Activated B cell treated with CpG ODN at 0.5 μM for 24 hours (primary cell): ENCODE measurements around the gene AKT1S1. TPM values are rescaled to one million over a fixed set of nuclear protein-coding genes. Genes with fewer than 3 reads are reported as not detected.

Experiments
- ATAC-seq: fragments of 200-7000 bp; cut with Tn5 transposase; one replicate; pipeline ENCODE4 v1.10.0; 2021; ENCODE audit warnings: low read depth, mild to moderate bottlenecking, moderate library complexity
- CTCF ChIA-PET: fragments of 350-600 bp; sonication (Branson Sonifier 250); formaldehyde crosslinking; loops from one replicate; lab custom pipeline; 2021; ENCODE audit warnings: antibody characterized with exemption; lab: Charles Lee
- POLR2A ChIA-PET: fragments of 350-600 bp; sonication (Branson Sonifier 250); formaldehyde crosslinking; loops from one replicate; lab custom pipeline; 2021; ENCODE audit warnings: antibody characterized with exemption; lab: Charles Lee
- DNase-seq: peaks from one replicate; pipeline ENCODE4 v3.0.0; 2022
- H3K27ac Mint-ChIP-seq: one replicate; pipeline ENCODE4 v1.8.0; 2020; ENCODE audit warnings: mixed read lengths
- H3K27me3 Mint-ChIP-seq: one replicate; pipeline ENCODE4 v1.8.0; 2021; ENCODE audit warnings: mixed read lengths
- H3K36me3 Mint-ChIP-seq: one replicate; pipeline ENCODE4 v1.8.0; 2021; ENCODE audit warnings: low read depth, mixed read lengths
- H3K4me1 Mint-ChIP-seq: one replicate; pipeline ENCODE4 v1.8.0; 2021; ENCODE audit warnings: mixed read lengths
- H3K4me3 Mint-ChIP-seq: one replicate; pipeline ENCODE4 v1.8.0; 2020; ENCODE audit warnings: mild to moderate bottlenecking, mixed read lengths
- H3K9me3 Mint-ChIP-seq: one replicate; pipeline ENCODE4 v1.8.0; 2020; ENCODE audit warnings: mixed read lengths
- intact Hi-C: fragments of 100-400 bp; cut with micrococcal nuclease; formaldehyde crosslinking; loops from one replicate; pipeline ENCODE4 v1.15.1; 2024
- total RNA-seq: library from RNA; stranded (reverse); gene quantifications from 2 replicates; pipeline ENCODE4 v1.2.3, GENCODE V29; 2022
- TF ChIP-seq, protein P1 (sequence below): fragments of 200-600 bp; IDR thresholded peaks from one replicate; pipeline ENCODE4 v1.8.0; 2022; ENCODE audit warnings: antibody characterized with exemption, mild to moderate bottlenecking

Gene AKT1S1
- total RNA-seq, 1 donor from 2014 or later: 28.7 TPM

DNA sequence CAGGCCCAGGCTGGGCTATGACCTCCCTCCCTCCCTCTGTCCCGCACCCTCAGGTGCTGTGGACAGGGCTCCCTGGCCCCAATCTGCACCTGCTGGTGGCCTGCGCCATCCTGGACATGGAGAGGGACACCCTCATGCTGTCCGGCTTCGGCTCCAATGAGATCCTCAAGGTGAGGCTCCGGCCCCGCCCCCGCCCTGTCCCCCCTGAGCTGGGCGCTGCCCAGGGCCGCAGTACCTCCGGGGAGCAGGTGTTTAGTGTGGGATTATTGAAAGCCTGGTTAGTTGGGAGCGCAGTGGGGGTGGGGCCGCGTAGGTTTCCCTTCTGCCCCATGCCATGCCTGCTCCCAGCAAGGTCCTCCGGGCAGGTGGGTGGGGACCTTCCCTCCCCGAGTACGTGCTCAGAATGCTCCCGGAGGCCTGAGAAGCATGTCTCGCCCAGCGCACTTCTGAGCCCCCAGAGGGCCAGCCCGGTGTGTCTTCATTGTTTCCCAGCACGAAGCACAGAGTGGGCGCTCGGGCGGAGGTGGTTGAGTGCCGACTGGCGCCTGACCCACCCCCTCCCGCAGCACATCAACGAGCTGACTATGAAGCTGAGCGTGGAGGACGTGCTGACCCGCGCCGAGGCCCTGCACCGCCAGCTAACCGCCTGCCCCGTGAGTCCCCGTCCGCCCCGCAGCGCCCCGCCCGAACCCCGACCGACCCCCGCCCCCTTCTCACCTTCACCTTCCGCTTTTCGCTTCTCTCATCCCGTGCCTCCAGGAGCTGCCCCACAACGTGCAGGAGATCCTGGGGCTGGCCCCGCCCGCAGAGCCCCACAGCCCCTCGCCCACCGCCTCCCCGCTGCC is 10.7 kb upstream of the AKT1S1 start:
- Mint-ChIP-seq H3K36me3 (peaks cover 32% of the 10 kb centered on the region), H3K9me3 (no peaks in the 10 kb centered on the region), H3K27ac (no peak overlapping the region), H3K4me1 (peaks cover 27% of the 10 kb centered on the region), H3K4me3 (no peak overlapping the region), H3K27me3 (no peaks in the 10 kb centered on the region)
- ChIA-PET POLR2A (interaction anchor here (0.6 to 1.8 kb wide), 6 partner anchors 9 to 1092 kb away, joined by 3 to 7 read pairs (median 4); partner anchors contain the start of genes AKT1S1, IL4I1 and TBC1D17), CTCF (interaction anchor here (0.8 kb wide), 1 partner anchor 26 kb away, joined by 3 read pairs; no protein-coding TSS in a partner anchor)
- TF ChIP-seq, protein P1, sequence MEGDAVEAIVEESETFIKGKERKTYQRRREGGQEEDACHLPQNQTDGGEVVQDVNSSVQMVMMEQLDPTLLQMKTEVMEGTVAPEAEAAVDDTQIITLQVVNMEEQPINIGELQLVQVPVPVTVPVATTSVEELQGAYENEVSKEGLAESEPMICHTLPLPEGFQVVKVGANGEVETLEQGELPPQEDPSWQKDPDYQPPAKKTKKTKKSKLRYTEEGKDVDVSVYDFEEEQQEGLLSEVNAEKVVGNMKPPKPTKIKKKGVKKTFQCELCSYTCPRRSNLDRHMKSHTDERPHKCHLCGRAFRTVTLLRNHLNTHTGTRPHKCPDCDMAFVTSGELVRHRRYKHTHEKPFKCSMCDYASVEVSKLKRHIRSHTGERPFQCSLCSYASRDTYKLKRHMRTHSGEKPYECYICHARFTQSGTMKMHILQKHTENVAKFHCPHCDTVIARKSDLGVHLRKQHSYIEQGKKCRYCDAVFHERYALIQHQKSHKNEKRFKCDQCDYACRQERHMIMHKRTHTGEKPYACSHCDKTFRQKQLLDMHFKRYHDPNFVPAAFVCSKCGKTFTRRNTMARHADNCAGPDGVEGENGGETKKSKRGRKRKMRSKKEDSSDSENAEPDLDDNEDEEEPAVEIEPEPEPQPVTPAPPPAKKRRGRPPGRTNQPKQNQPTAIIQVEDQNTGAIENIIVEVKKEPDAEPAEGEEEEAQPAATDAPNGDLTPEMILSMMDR: no peak
- ATAC-seq: no peak
- intact Hi-C loops: no loop called here
- no peak for DNase-seq

DNA sequence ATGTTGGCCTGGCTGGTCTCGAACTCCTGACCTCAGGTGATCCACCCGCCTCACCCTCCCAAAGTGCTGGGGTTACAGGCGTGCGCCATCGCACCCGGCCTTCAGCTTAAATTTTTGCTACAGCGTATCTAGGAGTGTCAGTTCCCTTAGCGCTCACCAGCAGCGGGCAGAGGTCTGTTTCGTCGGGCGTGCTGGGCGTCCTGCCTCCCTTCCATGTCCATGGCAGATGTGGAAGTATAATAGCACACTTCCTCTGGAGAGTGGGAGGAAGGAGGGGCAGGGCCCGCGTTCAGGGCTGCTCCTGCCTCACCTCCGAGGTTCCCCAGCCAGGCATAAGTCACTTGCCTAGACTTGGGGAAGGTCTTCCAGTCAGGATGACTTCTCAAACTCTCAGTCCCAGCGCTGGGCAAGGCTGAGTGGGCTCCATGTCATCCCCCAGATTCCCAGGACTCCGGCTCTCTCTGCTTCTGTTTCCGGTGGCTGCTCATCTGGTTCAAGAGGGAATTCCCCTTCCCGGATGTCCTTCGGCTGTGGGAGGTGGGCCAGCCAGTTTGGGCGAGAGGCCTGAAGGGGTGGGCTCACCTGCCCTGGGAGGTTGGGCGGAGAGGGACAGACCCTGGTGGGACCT is 10.0 kb upstream of the AKT1S1 start:
- ATAC-seq (no peak), DNase-seq (no peak)
- ChIA-PET POLR2A (interaction anchor here (0.7 to 1.4 kb wide), 5 partner anchors 11 to 42 kb away, joined by 3 to 4 read pairs (median 3); partner anchors contain the start of genes ATF5 and NUP62), CTCF (no interaction called here)
- peaks cover 33% of the 10 kb centered on the region for H3K36me3 Mint-ChIP-seq
- H3K4me3 Mint-ChIP-seq: no peak overlapping the region
- H3K9me3 Mint-ChIP-seq: no peaks in the 10 kb centered on the region
- TF ChIP-seq, protein P1: no peak
- peaks cover 21% of the 10 kb centered on the region for H3K4me1 Mint-ChIP-seq
- H3K27me3 Mint-ChIP-seq: no peaks in the 10 kb centered on the region
- intact Hi-C loops: no loop called here
- H3K27ac Mint-ChIP-seq: no peak overlapping the region

DNA sequence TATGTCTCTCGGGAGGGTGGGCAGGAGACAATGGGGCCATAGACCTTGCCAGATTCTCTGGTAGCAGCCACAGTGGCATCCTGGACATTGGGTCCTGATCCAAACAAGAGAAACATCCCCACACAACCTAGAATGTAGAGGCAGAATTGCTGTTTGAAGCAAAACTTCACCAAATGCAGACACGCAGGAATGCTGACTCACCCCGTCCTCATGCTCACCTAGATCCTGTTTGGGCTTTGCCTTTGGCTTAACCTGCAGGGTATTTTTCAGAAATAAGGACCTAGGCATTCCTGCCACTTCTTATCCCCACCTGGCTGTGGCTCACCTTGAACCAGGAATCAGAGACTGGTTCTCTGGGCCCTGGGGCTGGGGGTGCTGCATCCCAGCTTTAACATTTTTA is 7.6 kb upstream of the AKT1S1 start:
- POLR2A ChIA-PET: no interaction called here
- no peaks in the 10 kb centered on the region for H3K9me3 Mint-ChIP-seq
- H3K4me1 Mint-ChIP-seq: peaks cover 9% of the 10 kb centered on the region
- ATAC-seq: no peak
- peaks cover 53% of the 10 kb centered on the region for H3K36me3 Mint-ChIP-seq
- no peak overlapping the region for H3K27ac Mint-ChIP-seq
- intact Hi-C loops: no loop called here
- TF ChIP-seq, protein P1: no peak
- CTCF ChIA-PET: no interaction called here
- DNase-seq: no peak
- H3K4me3 Mint-ChIP-seq: no peak overlapping the region
- no peaks in the 10 kb centered on the region for H3K27me3 Mint-ChIP-seq

DNA sequence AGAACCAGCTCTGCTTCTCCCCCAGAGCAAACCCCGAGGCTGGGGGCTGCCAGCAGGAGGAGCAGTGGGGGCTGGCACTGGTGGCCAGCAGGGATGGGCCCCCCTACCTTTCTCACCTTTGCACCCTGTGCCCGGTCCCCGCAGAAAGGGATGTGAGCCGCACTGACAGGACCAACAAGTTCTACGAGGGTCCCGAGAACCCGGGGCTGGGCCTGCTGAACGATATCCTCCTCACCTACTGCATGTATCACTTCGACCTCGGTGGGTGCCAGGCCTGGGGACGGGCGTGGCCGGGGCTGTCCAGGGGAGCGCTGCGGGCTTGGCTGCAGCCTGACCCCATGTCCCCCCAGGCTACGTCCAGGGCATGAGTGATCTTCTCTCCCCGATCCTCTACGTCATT is 7.0 kb upstream of the AKT1S1 start:
- no peak overlapping the region for H3K4me3 Mint-ChIP-seq
- ATAC-seq (no peak), DNase-seq (no peak)
- H3K9me3 Mint-ChIP-seq: no peaks in the 10 kb centered on the region
- TF ChIP-seq, protein P1: no peak
- intact Hi-C loops: no loop called here
- H3K27ac Mint-ChIP-seq: no peak overlapping the region
- H3K36me3 Mint-ChIP-seq: peaks cover 58% of the 10 kb centered on the region
- ChIA-PET POLR2A (no interaction called here), CTCF (no interaction called here)
- H3K4me1 Mint-ChIP-seq: peaks cover 9% of the 10 kb centered on the region
- no peaks in the 10 kb centered on the region for H3K27me3 Mint-ChIP-seq

DNA sequence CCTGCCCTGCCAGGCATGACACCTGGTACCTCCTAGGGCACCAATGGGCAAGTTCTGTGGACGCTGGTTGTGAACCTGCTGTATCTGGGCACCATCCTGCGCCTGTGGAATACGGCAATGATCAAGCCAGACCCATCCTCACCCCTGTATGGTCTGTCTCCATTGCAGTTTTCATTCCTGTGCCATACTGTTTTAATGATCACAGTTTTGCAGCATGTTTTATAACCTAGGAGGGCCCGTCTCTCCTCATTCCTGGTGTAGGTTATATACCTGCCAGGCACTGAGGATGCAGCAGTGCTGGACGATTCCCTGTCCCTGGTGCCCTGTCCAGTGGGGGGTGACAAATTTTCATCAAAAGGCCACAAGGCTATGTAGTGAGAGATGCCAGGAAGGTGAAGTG is 5.9 kb upstream of the AKT1S1 start:
- ChIA-PET CTCF (no interaction called here), POLR2A (interaction anchor here (1.3 kb wide), 1 partner anchor 28 kb away, joined by 6 read pairs; no protein-coding TSS in a partner anchor)
- H3K27me3 Mint-ChIP-seq: no peaks in the 10 kb centered on the region
- H3K36me3 Mint-ChIP-seq: peaks cover 64% of the 10 kb centered on the region
- no peaks in the 10 kb centered on the region for H3K9me3 Mint-ChIP-seq
- DNase-seq (no peak), ATAC-seq (no peak)
- TF ChIP-seq, protein P1: no peak
- H3K27ac Mint-ChIP-seq: no peak overlapping the region
- H3K4me1 Mint-ChIP-seq: peaks cover 16% of the 10 kb centered on the region
- no peak overlapping the region for H3K4me3 Mint-ChIP-seq
- intact Hi-C loops: no loop called here
